HPDE6-E6E7 (cell line): ENCODE results near the gene PIAS4.

Experiments
- DNase-seq: peaks from one replicate; pipeline ENCODE4 v3.0.0; 2011; ENCODE audit warnings: missing footprints; ENCODE audit errors: extremely low spot score

Gene PIAS4

DNA sequence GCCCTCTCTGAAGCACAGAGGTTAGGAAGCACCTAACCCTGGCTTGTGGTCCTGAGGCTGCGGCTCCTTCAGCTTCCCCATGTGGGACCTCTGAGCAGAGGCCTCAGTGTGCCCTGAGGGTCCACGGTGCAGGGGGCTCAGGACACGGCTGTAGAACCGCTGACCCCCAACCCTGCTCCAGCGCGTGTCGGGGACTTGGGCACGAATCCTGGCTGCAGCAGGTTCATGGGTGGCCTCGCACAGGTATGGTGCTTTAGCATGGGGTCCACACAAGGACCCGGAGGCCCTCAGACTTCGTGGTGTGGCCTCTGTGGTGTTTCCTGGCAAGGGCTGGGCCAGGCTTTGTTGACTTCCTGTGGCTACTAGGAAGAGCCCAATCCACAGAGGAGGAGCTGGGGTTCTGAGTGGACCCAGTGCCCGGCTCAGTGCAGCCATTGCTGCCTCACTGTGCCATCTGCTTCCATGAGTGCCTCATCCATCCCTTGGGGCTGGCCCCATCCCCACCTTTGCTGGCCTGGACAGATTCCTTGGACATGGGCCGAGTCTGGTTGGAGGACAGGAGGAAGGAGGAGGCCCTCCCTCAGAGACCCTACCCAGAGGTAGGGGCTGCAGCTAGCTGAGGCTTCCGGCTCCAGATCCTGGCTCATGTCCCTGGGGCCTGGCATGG is 34.7 kb downstream of the PIAS4 start:
- DNase-seq, result no peak

DNA sequence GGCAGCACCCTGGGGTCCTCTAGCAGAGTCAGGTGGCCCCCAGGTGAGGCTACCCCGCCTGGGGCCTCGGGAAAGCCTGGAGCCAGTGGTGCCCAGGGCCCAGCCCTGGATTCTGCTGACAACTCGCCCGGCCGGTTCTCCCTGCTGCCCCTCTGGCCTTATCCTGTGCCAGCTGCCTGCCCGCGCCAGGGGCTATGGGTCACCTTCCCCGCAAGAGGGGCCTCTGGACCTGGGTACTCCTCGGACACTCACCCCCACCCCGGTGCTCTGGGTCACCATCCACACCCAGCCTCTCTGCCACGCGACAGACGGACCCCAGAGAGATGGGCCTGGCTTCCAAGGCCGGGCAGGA is 35.2 kb downstream of the PIAS4 start:
- DNase-seq, result no peak

GRCh38 chr19:4043401-4043800 is 35.9 kb downstream of the PIAS4 start:
- DNase-seq, result no peak

- no peak for DNase-seq
These were observed 36.6 kb downstream of the PIAS4 start for GRCh38 chr19:4043966-4044715.

DNA sequence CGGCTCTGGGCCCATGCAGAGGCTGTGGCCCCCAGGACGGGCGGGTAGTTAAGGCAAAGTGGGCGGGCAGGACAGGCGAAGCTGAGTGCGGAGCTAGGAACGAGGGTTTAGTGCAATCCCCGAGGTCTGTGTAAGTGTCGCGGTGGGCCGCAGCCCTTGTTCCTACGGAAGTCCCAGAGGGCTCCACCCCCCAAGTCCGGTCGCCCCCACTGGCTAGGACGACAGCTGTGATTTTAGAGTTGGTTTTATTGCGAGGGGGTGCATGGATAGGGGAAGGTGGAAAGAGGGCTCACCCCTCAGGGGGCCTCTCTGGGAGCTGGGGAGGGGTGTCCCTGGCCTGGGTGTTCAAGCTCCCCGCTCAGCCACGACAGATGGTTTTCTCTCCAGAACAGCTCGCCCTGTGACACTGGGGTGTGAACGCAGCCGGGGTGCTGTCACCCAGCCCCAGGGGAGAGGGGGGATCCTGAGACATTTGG is 37.5 kb downstream of the PIAS4 start:
- DNase-seq, result no peak

GRCh38 chr19:4045597-4046361 is 38.2 kb downstream of the PIAS4 start:
- no peak for DNase-seq

DNA sequence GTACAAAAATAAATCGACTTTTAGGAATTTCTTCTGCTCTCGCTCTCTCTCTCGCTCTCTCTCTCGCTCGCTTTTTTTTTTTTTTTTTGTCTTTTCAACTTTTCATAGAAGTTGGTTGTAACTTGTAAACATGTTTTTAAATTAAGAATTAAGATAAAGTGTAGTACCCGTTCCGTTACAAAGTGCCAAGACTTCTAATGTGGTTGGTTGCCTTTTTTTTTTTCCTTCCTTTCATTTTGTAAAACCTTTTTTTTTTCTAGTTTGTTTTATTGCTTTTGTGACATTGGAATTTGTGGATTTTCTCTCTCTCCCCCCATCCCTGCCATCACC is 38.8 kb downstream of the PIAS4 start:
- no peak for DNase-seq

- no peak for DNase-seq
These were observed 39.6 kb downstream of the PIAS4 start for GRCh38 chr19:4046946-4047683.

DNA sequence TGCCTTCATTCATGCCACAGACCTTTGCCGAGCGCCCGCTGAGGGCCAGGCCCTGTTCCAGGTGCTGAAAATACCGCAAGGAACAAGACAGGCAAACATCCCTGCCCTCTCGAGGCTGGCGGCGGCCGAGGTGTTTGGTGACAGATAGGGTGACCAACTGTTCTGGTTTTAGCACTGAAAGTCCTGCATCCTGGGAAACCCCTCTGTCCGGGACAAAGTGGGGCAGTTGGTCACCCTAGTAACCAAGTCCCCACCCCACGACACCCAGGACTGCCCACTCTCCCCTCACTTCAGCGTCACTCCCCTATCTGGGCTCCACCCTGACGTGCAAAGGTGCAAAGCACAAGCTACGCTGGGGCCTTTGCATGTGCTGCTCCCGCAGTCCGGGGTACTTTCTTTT is 41.9 kb downstream of the PIAS4 start:
- DNase-seq, result no peak

DNA sequence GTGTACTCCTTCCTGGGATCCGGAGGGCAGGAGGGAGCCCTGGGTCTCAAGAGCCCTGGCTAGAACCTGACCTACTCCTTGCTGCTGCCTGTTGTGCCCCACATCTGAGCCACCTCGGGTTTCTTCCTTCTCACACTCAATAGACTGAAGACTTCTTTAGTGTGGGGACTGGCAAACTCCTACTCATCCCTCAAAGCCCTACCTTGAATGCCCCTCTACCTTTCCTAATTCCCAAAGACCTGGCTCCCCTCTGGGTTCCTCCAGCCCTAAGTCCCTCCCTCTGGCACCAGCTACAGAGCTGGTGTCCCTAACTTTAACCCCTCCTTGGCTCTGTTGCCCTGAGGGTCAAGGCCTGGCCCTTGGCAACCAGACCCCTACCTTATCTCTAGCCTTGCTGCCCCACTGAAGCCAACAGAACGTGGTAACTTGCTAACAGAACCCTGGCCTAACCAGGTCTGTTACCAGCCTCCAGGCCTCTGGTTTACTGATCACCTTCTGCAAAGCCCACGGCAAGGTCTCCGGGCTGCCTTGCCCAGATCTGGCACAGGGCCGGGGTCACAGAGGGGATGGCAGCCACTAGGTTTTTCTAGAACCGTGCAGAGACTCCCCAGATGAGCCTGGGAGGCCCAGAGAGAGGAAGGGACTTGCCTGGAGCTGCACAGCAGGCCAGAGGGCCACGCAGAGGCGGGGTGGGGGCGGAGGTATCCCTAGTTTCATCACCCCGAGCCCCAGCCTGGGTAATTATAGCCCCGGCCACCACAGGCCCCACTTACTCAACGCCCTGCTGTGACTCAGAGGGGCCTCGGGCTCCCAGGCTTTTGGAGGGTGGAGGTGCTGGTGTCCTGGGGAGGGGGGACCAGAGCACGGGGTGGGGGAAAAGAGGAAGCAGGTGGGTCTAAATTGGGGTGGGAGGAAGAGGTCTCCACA is 43.9 kb downstream of the PIAS4 start:
- DNase-seq, result peak; percentile 82

- peak; percentile 74 for DNase-seq
These were observed 44.8 kb downstream of the PIAS4 start for GRCh38 chr19:4052114-4052992.

DNA sequence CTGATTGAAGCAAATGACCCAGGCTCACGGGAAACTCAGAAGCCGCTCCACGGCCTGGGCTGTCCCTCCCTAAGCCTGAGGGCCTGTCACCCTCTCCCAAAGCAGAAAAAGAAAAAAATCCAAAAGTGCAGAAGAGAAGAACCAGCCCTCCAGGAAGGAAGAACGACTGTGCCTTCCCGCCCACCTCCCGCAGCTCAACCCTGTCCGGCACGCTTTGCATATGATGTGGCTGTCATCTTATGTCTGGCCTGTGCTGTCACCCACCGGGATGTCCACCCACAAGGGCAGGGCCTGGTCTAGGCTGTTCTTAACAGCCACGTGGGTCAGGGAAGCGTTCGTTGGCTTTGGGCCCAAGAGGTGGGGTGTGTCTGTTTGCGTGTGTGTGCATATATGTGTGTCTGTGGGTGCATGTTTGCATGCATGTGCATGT is 45.5 kb downstream of the PIAS4 start:
- DNase-seq, result no peak

GRCh38 chr19:4053423-4054324 is 46.1 kb downstream of the PIAS4 start:
- DNase-seq, result no peak

DNA sequence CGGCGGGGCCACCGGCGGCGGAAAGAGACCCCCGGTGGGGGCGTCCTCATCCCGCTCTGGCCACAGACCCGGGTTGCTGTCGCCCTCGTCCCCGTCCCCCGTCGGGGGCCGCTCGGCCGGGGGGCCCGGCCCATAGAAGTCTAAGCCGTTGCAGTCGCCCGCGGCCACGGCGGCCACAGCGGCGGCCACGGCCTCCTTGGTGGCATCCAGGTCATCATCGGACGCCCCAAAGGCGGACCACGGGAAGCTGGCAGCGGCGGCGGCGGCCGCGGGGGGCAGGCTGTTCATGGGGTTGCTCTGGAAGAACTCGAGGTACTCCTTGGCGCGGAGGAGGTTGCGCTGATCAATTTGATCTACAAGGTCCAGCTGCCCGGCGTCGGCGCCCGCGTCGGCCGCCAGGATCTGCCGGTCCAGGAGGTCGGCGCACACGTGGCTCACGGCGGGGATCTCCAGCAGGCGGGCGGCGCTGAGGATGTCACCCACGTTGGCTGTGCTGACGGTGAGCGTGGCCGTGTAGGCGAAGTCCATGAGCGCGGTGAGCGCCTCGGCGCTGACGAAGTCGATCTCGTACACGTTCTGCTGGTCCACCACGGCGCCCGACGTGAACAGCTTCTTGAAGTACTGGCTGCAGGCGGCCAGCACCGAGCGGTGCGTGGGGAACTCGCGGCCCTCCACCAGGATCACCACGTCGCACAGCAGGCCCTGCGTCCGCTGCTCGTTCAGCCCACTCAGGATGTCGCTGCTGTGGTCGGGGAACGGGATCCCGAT is 47.1 kb downstream of the PIAS4 start:
- no peak for DNase-seq

DNA sequence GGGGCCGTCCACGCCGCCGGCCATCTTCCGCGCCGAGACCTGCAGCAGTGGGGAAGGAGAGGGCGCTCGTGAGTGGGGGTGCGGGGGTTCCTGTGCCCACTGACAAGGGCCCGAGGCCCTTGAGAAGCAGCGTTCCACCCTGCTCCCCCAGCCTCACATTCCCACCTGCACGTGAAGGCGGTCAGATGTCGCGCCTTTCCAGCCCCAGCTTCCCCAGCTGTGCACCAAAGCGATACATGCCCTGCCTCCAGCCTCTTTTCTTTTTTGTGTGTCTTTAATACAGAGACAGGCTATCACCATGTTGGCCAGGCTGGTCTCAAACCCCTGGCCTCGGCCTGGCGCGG is 47.6 kb downstream of the PIAS4 start:
- DNase-seq, result no peak

GRCh38 chr19:4057931-4058692 is 50.6 kb downstream of the PIAS4 start:
- peak; percentile 85 for DNase-seq

DNA sequence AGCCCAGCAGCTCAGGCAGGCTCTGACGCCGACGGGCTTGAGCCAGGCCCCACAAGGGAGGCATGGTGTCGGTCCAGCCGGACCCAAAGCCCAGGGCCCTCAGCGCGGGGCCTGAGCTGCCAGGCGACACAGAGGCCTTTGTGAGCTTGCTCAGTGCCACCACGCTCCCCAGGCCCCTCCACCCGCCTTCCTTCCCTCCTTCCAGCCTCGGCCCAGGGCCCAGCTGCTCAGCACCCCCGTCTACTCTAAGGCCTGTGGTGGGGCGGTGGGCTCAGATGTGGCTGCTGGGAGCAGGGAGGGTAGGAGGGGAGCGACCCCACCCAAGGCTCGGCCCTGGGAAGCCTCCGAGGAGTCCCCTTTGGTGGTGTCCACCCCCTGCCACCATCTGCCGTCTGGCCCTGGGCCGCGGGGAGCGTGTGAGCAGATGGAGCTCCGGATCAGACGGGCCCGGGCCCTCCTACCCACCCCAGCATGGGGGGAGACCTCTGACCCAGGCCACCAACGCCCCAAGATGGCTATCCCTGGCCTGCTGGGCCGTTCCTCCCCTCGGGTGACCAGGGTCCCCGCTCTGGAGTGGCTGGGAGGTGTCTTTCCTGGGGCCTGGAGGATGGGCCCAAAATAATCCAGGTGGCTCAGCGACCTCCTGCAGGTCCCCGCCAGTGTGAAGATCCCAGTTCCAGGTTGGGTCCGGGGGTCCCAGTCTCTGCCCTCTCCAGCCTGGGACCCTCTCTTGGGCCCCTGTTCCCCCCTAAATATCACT is 51.3 kb downstream of the PIAS4 start:
- no peak for DNase-seq
